ENCODE results near the gene FOXA3.

Gene FOXA3

DNA sequence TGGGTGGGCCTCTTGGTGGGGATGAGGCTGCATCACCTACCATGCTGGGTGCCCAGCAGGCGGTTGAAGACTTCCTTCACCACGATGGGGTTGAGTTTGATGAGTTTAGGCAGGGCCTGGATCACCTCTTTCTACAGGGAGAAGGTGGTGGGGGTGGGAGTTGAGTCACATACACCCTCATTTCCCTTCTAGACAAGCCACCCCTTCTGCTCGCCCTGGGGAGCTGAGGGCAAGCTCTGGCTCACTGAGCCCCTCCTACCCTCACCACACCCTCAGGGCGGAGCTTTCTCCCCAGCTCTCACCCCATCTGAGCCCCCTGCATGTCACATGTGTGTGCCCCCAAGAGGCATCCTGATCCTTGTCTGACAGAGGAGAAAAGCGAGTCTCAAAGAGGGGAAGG lies 41.4 kb upstream of the FOXA3 start:
- Histone ChIP-seq H3K36me3 (ENCODE audit: control insufficient read depth, insufficient read depth, low read length) (peaks cover 11% of the 10 kb centered on the region), H3K9me3 (ENCODE audit: control insufficient read depth, low read length) (no peaks in the 10 kb centered on the region), H3K4me1 (ENCODE audit: control insufficient read depth, insufficient read depth, low read length) (peaks cover 11% of the 10 kb centered on the region), H3K4me3 (ENCODE audit: low read length) (no peak overlapping the region), H3K9ac (ENCODE audit: low read length) (no peak overlapping the region), H3K27me3 (ENCODE audit: control insufficient read depth, insufficient read depth, low read length) (no peaks in the 10 kb centered on the region)

- H3K9me3 ChIP-seq (ENCODE audit: control insufficient read depth, low read length), result no peaks in the 10 kb centered on the region
- H3K27me3 ChIP-seq (ENCODE audit: control insufficient read depth, insufficient read depth, low read length), result no peaks in the 10 kb centered on the region
- H3K9ac ChIP-seq (ENCODE audit: low read length), result no peak overlapping the region
- no peak overlapping the region for H3K4me3 ChIP-seq (ENCODE audit: low read length)
- peaks cover 11% of the 10 kb centered on the region for H3K4me1 ChIP-seq (ENCODE audit: control insufficient read depth, insufficient read depth, low read length)
- H3K36me3 ChIP-seq (ENCODE audit: control insufficient read depth, insufficient read depth, low read length), result peaks cover 11% of the 10 kb centered on the region
These were observed 40.9 kb upstream of the FOXA3 start for GRCh38 chr19:45823182-45823581.

DNA sequence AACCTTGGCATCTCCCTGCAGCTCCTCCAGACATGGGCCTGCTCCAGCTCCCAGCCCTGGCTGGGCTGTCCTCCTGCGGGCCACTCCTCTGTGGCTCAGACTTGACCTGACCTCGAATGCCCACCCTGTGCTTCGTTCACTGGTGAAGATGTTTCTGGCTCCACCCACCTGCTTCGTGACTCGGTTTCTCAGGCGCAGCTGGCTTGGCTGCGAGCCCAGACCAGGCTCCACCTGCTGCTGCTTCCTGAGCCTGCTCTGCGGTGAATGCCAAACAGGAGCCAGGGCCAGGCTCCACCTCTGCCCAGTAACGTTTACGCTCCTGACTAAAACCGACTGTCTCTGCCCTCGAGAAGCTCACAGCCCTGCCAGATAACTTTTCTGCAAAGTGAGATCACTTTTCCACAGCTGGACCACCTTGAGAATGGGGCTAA lies 40.1 kb upstream of the FOXA3 start:
- Histone ChIP-seq H3K4me3 (ENCODE audit: low read length) (no peak overlapping the region), H3K4me1 (ENCODE audit: control insufficient read depth, insufficient read depth, low read length) (peaks cover 11% of the 10 kb centered on the region), H3K9ac (ENCODE audit: low read length) (no peak overlapping the region), H3K27me3 (ENCODE audit: control insufficient read depth, insufficient read depth, low read length) (no peaks in the 10 kb centered on the region), H3K36me3 (ENCODE audit: control insufficient read depth, insufficient read depth, low read length) (peaks cover 11% of the 10 kb centered on the region), H3K9me3 (ENCODE audit: control insufficient read depth, low read length) (no peaks in the 10 kb centered on the region)

DNA sequence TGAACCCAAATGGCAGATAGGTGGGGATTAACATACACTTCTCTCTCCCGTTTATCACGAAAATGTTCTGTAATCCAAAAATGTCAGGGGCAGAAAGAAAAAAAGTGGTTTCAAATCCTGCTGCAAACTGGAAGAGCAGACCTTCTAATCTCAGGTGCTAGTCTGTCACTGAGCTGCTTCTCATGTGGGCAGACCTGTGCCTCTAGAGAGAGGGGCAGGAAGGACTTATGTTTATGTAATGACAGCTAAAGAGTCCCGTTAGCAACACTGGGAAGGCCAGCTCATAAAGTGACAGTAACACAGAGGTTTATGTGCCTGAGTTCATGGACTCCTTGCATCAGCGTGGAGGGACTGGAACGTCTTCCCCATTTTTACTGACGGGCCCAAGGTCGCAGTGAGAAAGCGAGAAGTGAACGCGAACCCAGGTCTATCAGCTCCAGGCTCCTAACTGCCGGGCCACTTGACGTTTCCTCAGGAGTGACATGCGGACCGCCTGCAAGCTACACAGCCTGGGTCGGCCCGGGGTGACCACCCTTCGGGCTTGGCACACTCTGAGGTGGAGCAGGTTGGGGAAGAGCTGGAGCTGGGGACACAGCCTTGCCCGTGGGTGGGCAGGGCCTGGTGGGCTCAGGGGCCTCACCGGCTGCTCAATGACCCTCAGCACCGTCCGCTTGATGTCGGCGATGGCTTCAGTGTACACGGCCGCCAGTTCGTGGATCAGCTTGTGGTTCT lies 39.4 kb upstream of the FOXA3 start:
- Histone ChIP-seq H3K36me3 (ENCODE audit: control insufficient read depth, insufficient read depth, low read length) (peaks cover 13% of the 10 kb centered on the region), H3K4me1 (ENCODE audit: control insufficient read depth, insufficient read depth, low read length) (peaks cover 11% of the 10 kb centered on the region), H3K9me3 (ENCODE audit: control insufficient read depth, low read length) (no peaks in the 10 kb centered on the region), H3K9ac (ENCODE audit: low read length) (no peak overlapping the region), H3K4me3 (ENCODE audit: low read length) (no peak overlapping the region), H3K27me3 (ENCODE audit: control insufficient read depth, insufficient read depth, low read length) (no peaks in the 10 kb centered on the region)

DNA sequence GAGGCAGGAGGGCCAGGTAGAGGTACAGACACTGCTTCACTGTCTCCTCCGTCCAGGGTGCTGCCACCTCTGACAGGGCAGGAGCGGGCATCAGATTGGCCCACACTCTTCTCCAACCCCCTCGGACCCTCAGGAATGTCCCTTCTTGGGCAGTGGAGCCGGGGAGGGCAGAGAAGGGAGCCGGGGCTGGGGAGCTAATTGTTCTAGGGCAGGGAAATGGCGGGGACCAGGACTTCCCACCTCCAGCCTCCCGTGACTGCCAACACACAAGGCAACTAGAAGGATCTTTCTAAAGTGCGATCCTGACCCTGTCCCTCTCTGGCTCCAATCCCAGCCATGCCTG lies 38.9 kb upstream of the FOXA3 start:
- no peak overlapping the region for H3K9ac ChIP-seq (ENCODE audit: low read length)
- no peak overlapping the region for H3K4me3 ChIP-seq (ENCODE audit: low read length)
- H3K27me3 ChIP-seq (ENCODE audit: control insufficient read depth, insufficient read depth, low read length), result no peaks in the 10 kb centered on the region
- H3K36me3 ChIP-seq (ENCODE audit: control insufficient read depth, insufficient read depth, low read length), result peaks cover 18% of the 10 kb centered on the region
- no peaks in the 10 kb centered on the region for H3K9me3 ChIP-seq (ENCODE audit: control insufficient read depth, low read length)
- peaks cover 11% of the 10 kb centered on the region for H3K4me1 ChIP-seq (ENCODE audit: control insufficient read depth, insufficient read depth, low read length)

DNA sequence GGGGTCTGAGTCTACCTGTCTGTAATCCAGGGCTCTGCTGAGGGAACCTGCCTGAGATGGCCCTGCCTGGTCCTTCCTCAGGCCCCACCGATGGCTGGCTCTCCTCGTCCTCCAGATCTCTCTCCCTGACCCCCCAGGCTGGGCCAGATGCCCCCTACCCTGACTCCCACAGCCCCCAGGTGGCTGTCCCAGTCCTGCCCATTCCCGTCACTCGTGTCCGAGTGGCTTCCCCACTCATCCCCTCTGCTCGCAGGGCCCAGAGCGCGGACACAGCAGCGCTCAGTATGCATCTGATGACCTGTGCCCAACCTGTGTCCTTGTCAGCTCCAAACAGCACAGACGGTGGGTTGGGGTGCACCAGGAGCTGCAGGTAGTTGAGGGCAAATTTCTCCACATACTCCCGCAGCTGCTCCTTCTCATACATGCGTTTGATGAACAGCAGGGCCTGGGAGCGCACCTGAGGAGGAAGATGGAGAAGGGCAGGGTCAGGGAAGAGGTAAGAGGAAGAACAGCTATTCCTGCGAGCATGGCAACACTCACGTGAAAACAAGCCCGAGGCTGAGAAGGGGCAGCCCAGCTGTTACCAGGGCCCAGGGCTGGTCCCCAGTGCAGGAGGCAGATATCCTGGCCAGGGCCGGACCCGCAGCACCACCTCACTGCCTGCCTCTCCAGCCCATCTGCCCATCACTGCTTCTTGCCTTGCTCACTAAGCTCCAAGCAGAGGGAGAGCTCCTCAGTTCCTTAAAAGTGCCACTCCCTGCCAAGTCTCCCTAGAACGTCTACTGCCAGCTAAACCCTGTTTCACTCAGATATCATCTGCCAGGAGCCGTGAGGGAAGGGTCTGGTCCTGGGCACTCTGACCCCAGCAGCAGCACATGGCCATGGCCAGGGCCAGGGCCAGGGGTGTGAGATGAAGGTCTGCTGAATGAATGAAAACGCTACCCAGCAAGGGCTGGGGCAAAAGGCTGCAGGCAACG lies 37.9 kb upstream of the FOXA3 start:
- Histone ChIP-seq H3K9me3 (ENCODE audit: control insufficient read depth, low read length) (no peaks in the 10 kb centered on the region), H3K4me1 (ENCODE audit: control insufficient read depth, insufficient read depth, low read length) (peaks cover 11% of the 10 kb centered on the region), H3K4me3 (ENCODE audit: low read length) (no peak overlapping the region), H3K9ac (ENCODE audit: low read length) (no peak overlapping the region), H3K36me3 (ENCODE audit: control insufficient read depth, insufficient read depth, low read length) (peaks cover 20% of the 10 kb centered on the region), H3K27me3 (ENCODE audit: control insufficient read depth, insufficient read depth, low read length) (no peaks in the 10 kb centered on the region)

GRCh38 chr19:45826934-45827333 lies 37.2 kb upstream of the FOXA3 start:
- H3K36me3 ChIP-seq (ENCODE audit: control insufficient read depth, insufficient read depth, low read length), result peaks cover 20% of the 10 kb centered on the region
- no peak overlapping the region for H3K4me3 ChIP-seq (ENCODE audit: low read length)
- H3K4me1 ChIP-seq (ENCODE audit: control insufficient read depth, insufficient read depth, low read length), result peaks cover 11% of the 10 kb centered on the region
- no peak overlapping the region for H3K9ac ChIP-seq (ENCODE audit: low read length)
- H3K27me3 ChIP-seq (ENCODE audit: control insufficient read depth, insufficient read depth, low read length), result no peaks in the 10 kb centered on the region
- H3K9me3 ChIP-seq (ENCODE audit: control insufficient read depth, low read length), result no peaks in the 10 kb centered on the region

DNA sequence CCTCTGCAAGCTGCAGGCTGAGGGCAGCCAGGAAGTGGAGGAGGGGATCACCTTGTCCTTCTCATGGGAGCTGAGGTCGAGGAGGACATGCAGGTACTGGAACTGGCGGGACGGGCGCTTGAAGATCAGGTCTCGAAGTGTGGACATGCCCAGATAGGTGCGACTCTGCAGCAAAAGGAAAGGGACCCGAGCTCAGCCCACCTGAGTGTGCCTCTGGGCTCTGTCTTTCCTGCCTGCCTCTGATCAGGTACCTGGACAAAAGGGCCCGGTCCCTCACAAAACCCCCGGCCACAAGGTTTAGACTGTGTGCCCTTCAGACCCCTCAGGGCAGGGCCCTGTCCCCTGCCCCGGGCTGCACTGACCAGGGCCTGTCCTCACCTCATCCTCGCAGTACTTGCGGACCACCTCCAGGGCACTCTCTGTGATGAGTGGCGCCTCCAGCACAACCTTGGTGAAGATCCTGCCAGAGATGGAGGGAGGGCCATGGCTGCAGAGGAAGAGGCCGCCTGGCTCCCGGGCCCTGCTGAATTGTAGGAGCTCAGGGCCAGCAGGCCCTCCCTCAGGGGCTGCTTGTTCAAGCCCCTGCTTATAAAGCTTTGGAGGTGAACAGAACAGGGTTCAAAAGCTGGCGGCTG lies 36.5 kb upstream of the FOXA3 start:
- Histone ChIP-seq H3K36me3 (ENCODE audit: control insufficient read depth, insufficient read depth, low read length) (peaks cover 20% of the 10 kb centered on the region), H3K27me3 (ENCODE audit: control insufficient read depth, insufficient read depth, low read length) (no peaks in the 10 kb centered on the region), H3K4me1 (ENCODE audit: control insufficient read depth, insufficient read depth, low read length) (peaks cover 11% of the 10 kb centered on the region), H3K4me3 (ENCODE audit: low read length) (no peak overlapping the region), H3K9me3 (ENCODE audit: control insufficient read depth, low read length) (no peaks in the 10 kb centered on the region), H3K9ac (ENCODE audit: low read length) (no peak overlapping the region)

- Histone ChIP-seq H3K4me3 (ENCODE audit: low read length) (no peak overlapping the region), H3K27me3 (ENCODE audit: control insufficient read depth, insufficient read depth, low read length) (no peaks in the 10 kb centered on the region), H3K36me3 (ENCODE audit: control insufficient read depth, insufficient read depth, low read length) (peaks cover 20% of the 10 kb centered on the region), H3K9me3 (ENCODE audit: control insufficient read depth, low read length) (no peaks in the 10 kb centered on the region), H3K9ac (ENCODE audit: low read length) (no peak overlapping the region), H3K4me1 (ENCODE audit: control insufficient read depth, insufficient read depth, low read length) (peaks cover 11% of the 10 kb centered on the region)
These were observed 35.6 kb upstream of the FOXA3 start for GRCh38 chr19:45828523-45828922.

GRCh38 chr19:45828945-45829344 lies 35.2 kb upstream of the FOXA3 start:
- Histone ChIP-seq H3K9ac (ENCODE audit: low read length) (no peak overlapping the region), H3K36me3 (ENCODE audit: control insufficient read depth, insufficient read depth, low read length) (peaks cover 18% of the 10 kb centered on the region), H3K4me1 (ENCODE audit: control insufficient read depth, insufficient read depth, low read length) (peaks cover 11% of the 10 kb centered on the region), H3K4me3 (ENCODE audit: low read length) (no peak overlapping the region), H3K27me3 (ENCODE audit: control insufficient read depth, insufficient read depth, low read length) (no peaks in the 10 kb centered on the region), H3K9me3 (ENCODE audit: control insufficient read depth, low read length) (no peaks in the 10 kb centered on the region)

- peaks cover 17% of the 10 kb centered on the region for H3K36me3 ChIP-seq (ENCODE audit: control insufficient read depth, insufficient read depth, low read length)
- no peak overlapping the region for H3K4me3 ChIP-seq (ENCODE audit: low read length)
- H3K4me1 ChIP-seq (ENCODE audit: control insufficient read depth, insufficient read depth, low read length), result no peaks in the 10 kb centered on the region
- no peak overlapping the region for H3K9ac ChIP-seq (ENCODE audit: low read length)
- H3K9me3 ChIP-seq (ENCODE audit: control insufficient read depth, low read length), result no peaks in the 10 kb centered on the region
- H3K27me3 ChIP-seq (ENCODE audit: control insufficient read depth, insufficient read depth, low read length), result no peaks in the 10 kb centered on the region
These were observed 29.2 kb upstream of the FOXA3 start for GRCh38 chr19:45834970-45835369.

- Histone ChIP-seq H3K4me3 (ENCODE audit: low read length) (no peak overlapping the region), H3K36me3 (ENCODE audit: control insufficient read depth, insufficient read depth, low read length) (no peaks in the 10 kb centered on the region), H3K27me3 (ENCODE audit: control insufficient read depth, insufficient read depth, low read length) (no peaks in the 10 kb centered on the region), H3K9me3 (ENCODE audit: control insufficient read depth, low read length) (no peaks in the 10 kb centered on the region), H3K4me1 (ENCODE audit: control insufficient read depth, insufficient read depth, low read length) (no peaks in the 10 kb centered on the region), H3K9ac (ENCODE audit: low read length) (no peak overlapping the region)
These were observed 21.9 kb upstream of the FOXA3 start for GRCh38 chr19:45842198-45842597.

All from mucosa of stomach (tissue), 1 donor.